IPS-NIHi11 (cell line): ENCODE measurements around the gene TNFRSF18.
A peak's percentile ranks its signal among the peaks of the same experiment; 100 is the strongest.

ENCODE experiments used
- DNase-seq: peaks from one replicate; pipeline ENCODE4 v3.0.0; 2012; ENCODE audit warnings: mixed read lengths, low spot score

TNFRSF18 gene

GRCh38 chr1:1177452-1178206 lies 28.8 kb downstream of the TNFRSF18 start:
- no peak for DNase-seq

GRCh38 chr1:1176931-1177330 lies 29.5 kb downstream of the TNFRSF18 start:
- no peak for DNase-seq

GRCh38 chr1:1176063-1176761 lies 30.2 kb downstream of the TNFRSF18 start:
- DNase-seq, result peak; percentile 33

GRCh38 chr1:1175221-1176062 lies 30.9 kb downstream of the TNFRSF18 start:
- DNase-seq, result no peak

GRCh38 chr1:1173793-1174415 lies 32.5 kb downstream of the TNFRSF18 start, which contains the start of gene TTLL10:
Gene TTLL10 (plus strand): TSS chr1:1173880. CDS start chr1:1179216, 5,336 bp downstream.
- peak; percentile 71 for DNase-seq

GRCh38 chr1:1173061-1173792 lies 33.2 kb downstream of the TNFRSF18 start:
- no peak for DNase-seq

- DNase-seq, result no peak
Measured at GRCh38 chr1:1171546-1172340, 34.6 kb downstream of the TNFRSF18 start.

- DNase-seq, result no peak
Measured at GRCh38 chr1:1171161-1171545, 35.2 kb downstream of the TNFRSF18 start.

- DNase-seq, result peak; percentile 9
Measured at GRCh38 chr1:1170215-1171091, 35.9 kb downstream of the TNFRSF18 start.

- DNase-seq, result peak; percentile 22
Measured at GRCh38 chr1:1169429-1170214, 36.8 kb downstream of the TNFRSF18 start.

GRCh38 chr1:1168451-1169411 lies 37.7 kb downstream of the TNFRSF18 start:
- peak; percentile 6 for DNase-seq

- DNase-seq, result no peak
Measured at GRCh38 chr1:1167841-1168450, 38.4 kb downstream of the TNFRSF18 start.

GRCh38 chr1:1167398-1167821 lies 39.0 kb downstream of the TNFRSF18 start:
- no peak for DNase-seq

GRCh38 chr1:1166642-1167397 lies 39.6 kb downstream of the TNFRSF18 start:
- DNase-seq, result no peak

- no peak for DNase-seq
Measured at GRCh38 chr1:1165900-1166421, 40.4 kb downstream of the TNFRSF18 start.

GRCh38 chr1:1165485-1165884 lies 40.9 kb downstream of the TNFRSF18 start:
- no peak for DNase-seq
